ENCODE data around the gene DSG1.

DSG1 gene

DNA sequence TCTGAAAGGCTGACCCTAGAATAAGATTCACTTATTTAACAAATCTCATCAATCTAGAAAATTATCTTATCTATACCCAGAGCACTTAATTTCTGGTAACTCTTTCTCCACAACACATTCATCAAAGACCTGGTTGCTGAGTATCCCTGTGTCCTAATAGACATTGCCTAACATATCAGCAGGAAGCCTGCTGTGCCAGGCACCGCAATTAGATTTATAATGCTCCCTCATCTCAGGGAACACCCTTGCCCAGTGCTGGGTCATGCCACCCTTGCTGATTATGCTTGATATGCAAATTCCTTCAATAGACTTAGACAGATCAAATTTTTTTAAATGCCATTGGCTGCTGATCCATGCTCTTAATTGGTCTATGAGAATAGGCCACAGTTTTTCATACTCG lies 3.8 kb downstream of the DSG1 start:
- ATAC-seq, result no peak
- no peak for TF ChIP-seq ZNF70 (CRISPR knock-in tag; IDR thresholded peaks at IDR 0.05)
- TF ChIP-seq ZFP30 (CRISPR knock-in tag; IDR thresholded peaks at IDR 0.05), result no peak
- no peak for TF ChIP-seq RARB (CRISPR knock-in tag; IDR thresholded peaks at IDR 0.05)
- TF ChIP-seq ISL1 (CRISPR knock-in tag; IDR thresholded peaks at IDR 0.05), result no peak
- TF ChIP-seq, protein P1, sequence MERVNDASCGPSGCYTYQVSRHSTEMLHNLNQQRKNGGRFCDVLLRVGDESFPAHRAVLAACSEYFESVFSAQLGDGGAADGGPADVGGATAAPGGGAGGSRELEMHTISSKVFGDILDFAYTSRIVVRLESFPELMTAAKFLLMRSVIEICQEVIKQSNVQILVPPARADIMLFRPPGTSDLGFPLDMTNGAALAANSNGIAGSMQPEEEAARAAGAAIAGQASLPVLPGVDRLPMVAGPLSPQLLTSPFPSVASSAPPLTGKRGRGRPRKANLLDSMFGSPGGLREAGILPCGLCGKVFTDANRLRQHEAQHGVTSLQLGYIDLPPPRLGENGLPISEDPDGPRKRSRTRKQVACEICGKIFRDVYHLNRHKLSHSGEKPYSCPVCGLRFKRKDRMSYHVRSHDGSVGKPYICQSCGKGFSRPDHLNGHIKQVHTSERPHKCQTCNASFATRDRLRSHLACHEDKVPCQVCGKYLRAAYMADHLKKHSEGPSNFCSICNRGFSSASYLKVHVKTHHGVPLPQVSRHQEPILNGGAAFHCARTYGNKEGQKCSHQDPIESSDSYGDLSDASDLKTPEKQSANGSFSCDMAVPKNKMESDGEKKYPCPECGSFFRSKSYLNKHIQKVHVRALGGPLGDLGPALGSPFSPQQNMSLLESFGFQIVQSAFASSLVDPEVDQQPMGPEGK (CRISPR knock-in tag; IDR thresholded peaks at IDR 0.05; ENCODE audit: borderline replicate concordance), result no peak
- TF ChIP-seq TOX (CRISPR knock-in tag; IDR thresholded peaks at IDR 0.05; ENCODE audit: borderline replicate concordance), result no peak
- no peak for TF ChIP-seq PPARA (CRISPR knock-in tag; IDR thresholded peaks at IDR 0.05; ENCODE audit: borderline replicate concordance)
- TF ChIP-seq, protein P2, sequence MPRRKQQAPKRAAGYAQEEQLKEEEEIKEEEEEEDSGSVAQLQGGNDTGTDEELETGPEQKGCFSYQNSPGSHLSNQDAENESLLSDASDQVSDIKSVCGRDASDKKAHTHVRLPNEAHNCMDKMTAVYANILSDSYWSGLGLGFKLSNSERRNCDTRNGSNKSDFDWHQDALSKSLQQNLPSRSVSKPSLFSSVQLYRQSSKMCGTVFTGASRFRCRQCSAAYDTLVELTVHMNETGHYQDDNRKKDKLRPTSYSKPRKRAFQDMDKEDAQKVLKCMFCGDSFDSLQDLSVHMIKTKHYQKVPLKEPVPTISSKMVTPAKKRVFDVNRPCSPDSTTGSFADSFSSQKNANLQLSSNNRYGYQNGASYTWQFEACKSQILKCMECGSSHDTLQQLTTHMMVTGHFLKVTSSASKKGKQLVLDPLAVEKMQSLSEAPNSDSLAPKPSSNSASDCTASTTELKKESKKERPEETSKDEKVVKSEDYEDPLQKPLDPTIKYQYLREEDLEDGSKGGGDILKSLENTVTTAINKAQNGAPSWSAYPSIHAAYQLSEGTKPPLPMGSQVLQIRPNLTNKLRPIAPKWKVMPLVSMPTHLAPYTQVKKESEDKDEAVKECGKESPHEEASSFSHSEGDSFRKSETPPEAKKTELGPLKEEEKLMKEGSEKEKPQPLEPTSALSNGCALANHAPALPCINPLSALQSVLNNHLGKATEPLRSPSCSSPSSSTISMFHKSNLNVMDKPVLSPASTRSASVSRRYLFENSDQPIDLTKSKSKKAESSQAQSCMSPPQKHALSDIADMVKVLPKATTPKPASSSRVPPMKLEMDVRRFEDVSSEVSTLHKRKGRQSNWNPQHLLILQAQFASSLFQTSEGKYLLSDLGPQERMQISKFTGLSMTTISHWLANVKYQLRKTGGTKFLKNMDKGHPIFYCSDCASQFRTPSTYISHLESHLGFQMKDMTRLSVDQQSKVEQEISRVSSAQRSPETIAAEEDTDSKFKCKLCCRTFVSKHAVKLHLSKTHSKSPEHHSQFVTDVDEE (CRISPR knock-in tag; IDR thresholded peaks at IDR 0.05), result no peak
- TF ChIP-seq ZNF565 (CRISPR knock-in tag; conservative IDR thresholded peaks at IDR 0.05; ENCODE audit: low read depth), result no peak
- TF ChIP-seq, protein P3, sequence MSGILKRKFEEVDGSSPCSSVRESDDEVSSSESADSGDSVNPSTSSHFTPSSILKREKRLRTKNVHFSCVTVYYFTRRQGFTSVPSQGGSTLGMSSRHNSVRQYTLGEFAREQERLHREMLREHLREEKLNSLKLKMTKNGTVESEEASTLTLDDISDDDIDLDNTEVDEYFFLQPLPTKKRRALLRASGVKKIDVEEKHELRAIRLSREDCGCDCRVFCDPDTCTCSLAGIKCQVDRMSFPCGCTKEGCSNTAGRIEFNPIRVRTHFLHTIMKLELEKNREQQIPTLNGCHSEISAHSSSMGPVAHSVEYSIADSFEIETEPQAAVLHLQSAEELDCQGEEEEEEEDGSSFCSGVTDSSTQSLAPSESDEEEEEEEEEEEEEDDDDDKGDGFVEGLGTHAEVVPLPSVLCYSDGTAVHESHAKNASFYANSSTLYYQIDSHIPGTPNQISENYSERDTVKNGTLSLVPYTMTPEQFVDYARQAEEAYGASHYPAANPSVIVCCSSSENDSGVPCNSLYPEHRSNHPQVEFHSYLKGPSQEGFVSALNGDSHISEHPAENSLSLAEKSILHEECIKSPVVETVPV (CRISPR knock-in tag; IDR thresholded peaks at IDR 0.05), result no peak
- TF ChIP-seq SNAI2 (CRISPR knock-in tag; IDR thresholded peaks at IDR 0.05), result no peak
- no peak for TF ChIP-seq TCF4 (CRISPR knock-in tag; IDR thresholded peaks at IDR 0.05; ENCODE audit: borderline replicate concordance)
- TF ChIP-seq, protein P4, sequence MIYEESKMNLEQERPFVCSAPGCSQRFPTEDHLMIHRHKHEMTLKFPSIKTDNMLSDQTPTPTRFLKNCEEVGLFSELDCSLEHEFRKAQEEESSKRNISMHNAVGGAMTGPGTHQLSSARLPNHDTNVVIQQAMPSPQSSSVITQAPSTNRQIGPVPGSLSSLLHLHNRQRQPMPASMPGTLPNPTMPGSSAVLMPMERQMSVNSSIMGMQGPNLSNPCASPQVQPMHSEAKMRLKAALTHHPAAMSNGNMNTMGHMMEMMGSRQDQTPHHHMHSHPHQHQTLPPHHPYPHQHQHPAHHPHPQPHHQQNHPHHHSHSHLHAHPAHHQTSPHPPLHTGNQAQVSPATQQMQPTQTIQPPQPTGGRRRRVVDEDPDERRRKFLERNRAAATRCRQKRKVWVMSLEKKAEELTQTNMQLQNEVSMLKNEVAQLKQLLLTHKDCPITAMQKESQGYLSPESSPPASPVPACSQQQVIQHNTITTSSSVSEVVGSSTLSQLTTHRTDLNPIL (CRISPR knock-in tag; IDR thresholded peaks at IDR 0.05; ENCODE audit: low read depth), result no peak
- TF ChIP-seq GLIS3 (CRISPR knock-in tag; IDR thresholded peaks at IDR 0.05), result no peak
- no peak for TF ChIP-seq ZNF8 (CRISPR knock-in tag; IDR thresholded peaks at IDR 0.05)
- TF ChIP-seq ARNTL (CRISPR knock-in tag; IDR thresholded peaks at IDR 0.05; ENCODE audit: borderline replicate concordance, low read depth), result no peak
- no peak for TF ChIP-seq CSDC2 (CRISPR knock-in tag; IDR thresholded peaks at IDR 0.05)
- TF ChIP-seq ZC3H10 (CRISPR knock-in tag; IDR thresholded peaks at IDR 0.05), result no peak
- TF ChIP-seq BACH2 (CRISPR knock-in tag; IDR thresholded peaks at IDR 0.05; ENCODE audit: borderline replicate concordance), result no peak

DNA sequence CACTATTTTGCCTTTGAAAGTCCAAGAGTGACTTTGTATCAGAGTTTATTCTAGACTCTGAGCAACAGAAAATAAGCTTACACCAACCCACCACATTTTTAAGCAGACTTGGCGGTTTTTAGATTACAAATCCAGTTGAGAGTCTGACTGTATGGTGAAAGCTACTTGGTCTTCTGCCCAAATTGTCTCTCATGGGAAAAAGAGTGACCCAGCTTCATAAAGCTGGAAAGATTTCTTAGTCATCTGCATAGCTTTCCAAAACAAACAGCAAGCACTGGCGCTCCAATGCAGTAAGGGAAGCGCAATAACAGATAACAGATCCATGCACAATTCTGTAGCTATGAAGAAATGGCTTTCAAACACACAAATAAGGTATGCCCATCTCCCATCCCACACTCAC lies 7.1 kb downstream of the DSG1 start:
- no peak for ATAC-seq
- TF ChIP-seq ESRRG (CRISPR knock-in tag; IDR thresholded peaks at IDR 0.05) (no peak), TCF4 (CRISPR knock-in tag; IDR thresholded peaks at IDR 0.05; ENCODE audit: borderline replicate concordance) (no peak), PPARA (CRISPR knock-in tag; IDR thresholded peaks at IDR 0.05; ENCODE audit: borderline replicate concordance) (no peak), RARB (CRISPR knock-in tag; IDR thresholded peaks at IDR 0.05) (no peak), BACH2 (CRISPR knock-in tag; IDR thresholded peaks at IDR 0.05; ENCODE audit: borderline replicate concordance) (no peak), ZFP30 (CRISPR knock-in tag; IDR thresholded peaks at IDR 0.05) (no peak), ZNF70 (CRISPR knock-in tag; IDR thresholded peaks at IDR 0.05) (no peak), ZNF565 (CRISPR knock-in tag; conservative IDR thresholded peaks at IDR 0.05; ENCODE audit: low read depth) (no peak)
- TF ChIP-seq, protein P1 (CRISPR knock-in tag; IDR thresholded peaks at IDR 0.05; ENCODE audit: borderline replicate concordance), result no peak
- TF ChIP-seq, protein P5, sequence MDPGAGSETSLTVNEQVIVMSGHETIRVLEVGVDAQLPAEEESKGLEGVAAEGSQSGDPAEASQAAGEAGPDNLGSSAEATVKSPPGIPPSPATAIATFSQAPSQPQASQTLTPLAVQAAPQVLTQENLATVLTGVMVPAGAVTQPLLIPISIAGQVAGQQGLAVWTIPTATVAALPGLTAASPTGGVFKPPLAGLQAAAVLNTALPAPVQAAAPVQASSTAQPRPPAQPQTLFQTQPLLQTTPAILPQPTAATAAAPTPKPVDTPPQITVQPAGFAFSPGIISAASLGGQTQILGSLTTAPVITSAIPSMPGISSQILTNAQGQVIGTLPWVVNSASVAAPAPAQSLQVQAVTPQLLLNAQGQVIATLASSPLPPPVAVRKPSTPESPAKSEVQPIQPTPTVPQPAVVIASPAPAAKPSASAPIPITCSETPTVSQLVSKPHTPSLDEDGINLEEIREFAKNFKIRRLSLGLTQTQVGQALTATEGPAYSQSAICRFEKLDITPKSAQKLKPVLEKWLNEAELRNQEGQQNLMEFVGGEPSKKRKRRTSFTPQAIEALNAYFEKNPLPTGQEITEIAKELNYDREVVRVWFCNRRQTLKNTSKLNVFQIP (CRISPR knock-in tag; IDR thresholded peaks at IDR 0.05; ENCODE audit: borderline replicate concordance, low read depth), result no peak

Data from SK-N-SH treated with all-trans-retinoic acid at 6 μM for 48 hours (cell line).